GM21526 (cell line): ENCODE results near the gene FMO1.
"Not testable (repeated sequence)": the region's sequence is repeated elsewhere in the genome, so short reads cannot be mapped to it uniquely, and the experiment has no call there.

ENCODE experiments used
- ATAC-seq: cut with Tn5 transposase; IDR thresholded peaks from one replicate; pipeline ENCODE4 v1.9.1; 2021; ENCODE audit warnings: moderate library complexity; ENCODE audit not compliant: unreplicated experiment, low FRiP score

The FMO1 gene

DNA sequence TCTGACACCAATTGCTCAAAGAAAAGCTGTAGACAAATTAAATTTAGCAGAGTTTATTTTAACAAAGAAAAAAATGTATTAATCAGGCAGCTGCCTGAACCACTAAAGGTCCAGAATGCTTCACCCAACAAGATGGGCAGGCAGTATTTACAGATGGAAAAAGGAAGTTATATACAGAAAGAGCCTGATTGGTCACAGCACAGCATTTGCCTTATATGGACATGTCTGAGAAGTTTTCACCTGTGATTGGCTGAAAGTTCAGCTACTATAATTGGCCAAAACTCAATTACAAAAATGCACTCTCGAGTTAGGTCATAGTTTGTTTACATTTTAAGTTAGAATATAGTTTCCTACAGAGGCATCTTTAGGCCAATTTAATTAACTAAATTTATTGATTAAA is 15.1 kb upstream of the FMO1 start:
- ATAC-seq = no peak

DNA sequence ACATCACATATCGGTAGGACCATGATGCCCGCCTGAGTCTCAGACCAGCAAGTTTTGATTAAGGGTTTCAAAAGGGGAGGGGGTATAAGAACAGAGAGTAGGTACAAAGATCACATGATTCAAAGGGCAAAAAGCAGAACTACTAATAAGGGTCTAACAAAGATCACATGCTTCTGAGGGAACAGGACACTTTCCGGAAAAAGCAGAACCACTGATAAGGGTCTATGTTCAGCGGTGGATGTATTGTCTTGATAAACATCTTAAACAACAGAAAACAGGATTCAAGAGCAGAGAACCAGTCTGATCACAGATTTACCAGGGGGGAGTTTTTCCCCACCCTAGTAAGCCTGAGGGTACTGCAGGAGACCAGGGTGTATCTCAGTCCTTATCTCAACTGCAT is 12.1 kb upstream of the FMO1 start:
- ATAC-seq = not testable (repeated sequence)

DNA sequence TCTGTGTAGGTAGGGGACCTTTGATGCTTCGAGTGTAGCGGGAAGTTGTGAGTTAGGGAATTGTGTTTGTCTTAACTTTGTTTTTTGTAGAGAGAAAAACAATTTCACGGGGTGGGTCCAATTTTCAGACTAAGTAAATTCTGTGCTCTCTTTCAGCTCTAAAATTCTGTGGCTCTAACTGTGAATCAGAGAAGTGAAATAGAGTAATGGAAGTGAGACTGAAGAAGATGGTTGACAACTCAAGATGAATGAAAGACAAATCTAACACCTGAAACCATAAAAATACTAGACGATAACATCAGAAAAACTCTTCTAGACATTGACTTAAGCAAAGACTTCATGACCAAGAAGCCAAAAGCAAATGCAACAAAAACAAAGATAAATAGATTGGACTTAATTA is 4.4 kb upstream of the FMO1 start:
- ATAC-seq = no peak

DNA sequence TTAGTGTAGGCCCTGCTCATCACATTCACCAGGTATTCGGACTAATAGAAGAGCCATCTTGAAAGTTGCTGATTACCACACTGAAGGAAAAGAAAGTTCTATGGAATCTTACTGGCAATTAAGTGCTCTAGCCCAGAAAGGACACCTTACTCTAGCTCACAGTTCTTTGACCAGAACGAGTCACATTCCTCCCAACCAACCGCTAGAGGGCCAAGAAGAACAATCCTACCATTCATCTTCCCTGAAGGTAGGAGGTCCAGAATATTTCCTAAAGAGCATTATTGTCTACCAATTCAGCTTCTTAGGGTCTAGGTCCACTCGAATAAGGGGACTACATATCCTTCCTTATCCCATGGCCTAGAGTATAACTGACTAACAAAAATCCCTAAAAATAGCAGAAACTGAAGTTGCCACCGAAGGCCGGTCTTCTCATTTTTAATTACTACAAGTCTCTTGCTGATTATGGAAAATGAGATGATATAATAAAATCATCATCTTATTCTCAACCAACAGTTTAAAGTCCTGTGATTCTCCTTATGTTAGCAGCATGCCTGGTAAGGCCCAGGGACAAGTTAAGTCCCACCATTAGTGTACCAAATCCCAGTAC is 2.7 kb upstream of the FMO1 start:
- peak; percentile 93 for ATAC-seq

DNA sequence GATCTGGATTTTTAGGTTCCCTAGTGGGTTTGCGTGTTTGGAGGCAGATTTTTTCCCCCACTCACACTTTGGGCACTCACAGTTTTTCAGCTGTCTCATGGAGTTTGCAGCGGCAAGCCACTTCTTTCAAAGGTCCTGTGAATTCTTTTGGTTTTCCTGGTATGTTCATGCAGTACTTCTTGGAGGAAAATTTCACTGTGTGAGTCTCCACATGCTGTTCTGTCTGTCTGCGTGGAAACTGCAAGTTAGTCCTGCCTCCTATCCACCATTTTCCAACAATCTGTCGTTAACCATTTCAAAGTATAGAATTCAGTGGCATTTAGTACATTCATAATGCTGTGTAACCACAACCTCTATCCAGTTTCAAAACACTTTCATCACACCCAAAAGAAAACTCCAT is 793 bp upstream of the FMO1 start:
- ATAC-seq = no peak

DNA sequence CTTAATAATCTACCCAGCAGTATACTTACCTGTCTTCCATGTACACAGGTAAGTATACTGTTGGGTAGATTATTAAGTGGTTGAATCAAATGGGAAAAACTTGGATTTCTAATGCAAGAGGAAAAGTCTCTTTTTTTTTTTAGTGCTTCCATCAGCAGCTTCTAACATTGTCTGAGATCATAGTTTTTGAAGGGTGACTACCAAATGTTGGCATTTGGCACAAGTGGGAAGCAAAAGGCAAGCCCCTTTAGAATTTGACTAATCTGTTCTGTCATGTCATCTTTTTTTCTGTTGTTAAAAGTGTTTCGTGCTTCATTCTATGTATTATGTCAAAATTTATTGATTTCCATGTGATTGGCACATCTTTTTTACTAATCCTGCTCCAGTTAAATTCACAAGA is 547 bp downstream of the FMO1 start:
- ATAC-seq = no peak

DNA sequence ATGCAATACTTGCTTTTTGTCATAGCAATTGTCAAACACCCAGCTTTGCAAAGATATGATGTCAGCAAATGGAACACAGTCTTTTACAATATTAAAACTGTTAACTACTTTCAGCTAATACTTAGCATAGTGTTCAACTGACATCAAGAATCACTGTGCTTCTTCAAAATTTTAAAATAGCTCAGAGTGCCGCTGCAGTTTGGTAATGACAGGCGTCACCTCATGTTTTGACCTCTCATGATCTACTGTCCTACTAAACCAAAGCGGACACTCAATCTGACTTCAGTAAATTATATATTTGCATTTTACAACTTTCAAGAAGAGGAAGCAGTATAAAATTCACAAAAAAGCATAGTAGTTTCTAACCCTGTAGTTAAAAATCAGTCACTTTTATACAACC is 2.0 kb downstream of the FMO1 start:
- no peak for ATAC-seq

DNA sequence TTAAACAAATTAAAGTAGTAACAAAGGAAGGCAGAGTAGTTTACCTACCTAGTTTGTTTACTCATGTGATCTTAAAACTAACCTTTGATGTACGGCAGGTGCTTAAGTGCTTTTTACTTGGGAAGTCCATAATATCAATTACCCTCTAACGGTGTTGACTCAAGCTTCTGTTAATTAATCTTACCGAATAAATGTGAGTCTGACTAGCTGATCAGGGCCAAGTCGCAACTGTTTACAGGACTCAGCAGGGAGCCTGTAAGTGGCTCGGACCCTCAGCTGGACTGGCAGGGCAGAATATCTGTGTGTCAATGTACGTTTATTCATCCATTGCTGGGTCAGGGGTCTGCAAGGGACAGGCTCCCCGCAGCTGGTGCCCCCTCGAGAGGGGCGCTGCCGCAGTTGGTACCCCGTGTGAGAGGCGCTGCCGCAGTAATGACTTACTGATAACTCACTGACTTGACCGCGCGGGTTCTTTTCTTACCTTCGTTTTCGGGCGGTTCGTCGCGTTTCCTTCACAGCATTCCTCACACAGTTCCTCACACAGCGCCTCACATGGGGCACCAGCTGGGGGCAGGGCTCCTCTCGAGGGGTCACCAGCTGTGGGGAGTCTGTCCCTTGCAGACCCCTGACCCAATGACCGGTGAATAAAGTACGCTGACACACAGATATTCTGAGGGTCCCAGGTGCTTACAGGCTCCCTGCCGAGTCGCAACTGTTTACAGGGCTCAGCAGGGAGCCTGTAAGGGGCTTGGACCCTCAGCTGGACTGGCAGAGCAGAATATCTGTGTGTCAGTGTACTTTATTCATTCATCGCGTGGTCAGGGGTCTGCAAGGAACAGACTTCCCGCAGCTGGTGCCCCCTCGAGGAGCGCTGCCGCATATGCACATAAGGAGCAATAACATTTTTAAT is 3.0 kb downstream of the FMO1 start:
- ATAC-seq = no peak

DNA sequence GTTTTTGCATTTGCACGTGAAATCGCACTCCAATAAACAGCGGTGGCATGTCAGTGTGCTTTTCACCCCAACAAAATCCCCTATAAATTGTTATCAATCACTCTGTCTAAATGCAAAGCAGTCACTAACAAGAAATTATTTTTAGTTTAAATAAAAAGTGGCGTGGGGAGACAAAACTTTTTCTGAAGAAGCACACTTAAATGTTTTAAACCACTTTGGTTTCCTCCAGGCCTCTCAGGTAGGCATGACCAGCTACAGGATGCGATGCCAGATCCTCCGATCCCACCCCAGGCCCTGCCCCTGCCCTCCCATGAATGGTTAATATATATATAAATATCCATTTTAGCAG is 3.6 kb downstream of the FMO1 start:
- ATAC-seq = no peak

DNA sequence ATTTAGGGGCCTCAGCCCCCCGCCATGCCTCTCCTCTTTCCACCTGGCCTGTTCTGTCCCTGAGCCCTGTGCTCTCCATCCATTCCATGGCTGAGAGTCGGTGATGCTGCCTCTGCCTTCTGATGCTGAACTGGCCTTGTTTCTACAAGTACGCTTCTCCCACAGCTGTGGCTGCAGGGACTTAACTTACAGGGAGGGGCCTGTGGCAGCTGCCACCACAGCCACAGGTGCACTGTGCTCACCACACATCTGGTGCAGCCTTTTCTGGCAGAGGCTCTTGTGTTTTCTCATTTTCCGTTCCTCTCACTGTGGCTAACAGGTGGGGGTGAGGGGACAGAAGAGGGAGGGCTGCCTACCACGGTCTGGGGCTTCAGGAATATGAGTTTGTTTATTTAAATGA is 4.2 kb downstream of the FMO1 start:
- ATAC-seq = peak; percentile 91

DNA sequence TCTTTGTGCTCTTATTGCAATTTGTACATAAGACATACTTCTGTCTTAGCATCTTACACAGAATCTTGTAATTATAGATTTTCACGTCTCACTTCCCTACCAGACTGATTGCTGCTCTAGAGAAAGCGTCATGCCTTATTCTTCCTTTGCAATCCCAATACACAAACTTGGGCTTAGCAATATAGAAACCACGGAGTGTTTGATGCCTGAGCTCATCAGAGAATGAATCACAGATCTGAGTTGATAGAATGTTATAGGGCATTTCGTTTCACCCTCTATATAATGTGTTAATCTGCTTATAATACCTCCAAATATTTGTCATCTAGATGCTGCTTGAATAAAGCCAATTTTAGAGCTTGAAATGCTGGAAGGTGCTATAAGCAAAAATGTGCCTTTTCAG is 6.6 kb downstream of the FMO1 start:
- no peak for ATAC-seq

DNA sequence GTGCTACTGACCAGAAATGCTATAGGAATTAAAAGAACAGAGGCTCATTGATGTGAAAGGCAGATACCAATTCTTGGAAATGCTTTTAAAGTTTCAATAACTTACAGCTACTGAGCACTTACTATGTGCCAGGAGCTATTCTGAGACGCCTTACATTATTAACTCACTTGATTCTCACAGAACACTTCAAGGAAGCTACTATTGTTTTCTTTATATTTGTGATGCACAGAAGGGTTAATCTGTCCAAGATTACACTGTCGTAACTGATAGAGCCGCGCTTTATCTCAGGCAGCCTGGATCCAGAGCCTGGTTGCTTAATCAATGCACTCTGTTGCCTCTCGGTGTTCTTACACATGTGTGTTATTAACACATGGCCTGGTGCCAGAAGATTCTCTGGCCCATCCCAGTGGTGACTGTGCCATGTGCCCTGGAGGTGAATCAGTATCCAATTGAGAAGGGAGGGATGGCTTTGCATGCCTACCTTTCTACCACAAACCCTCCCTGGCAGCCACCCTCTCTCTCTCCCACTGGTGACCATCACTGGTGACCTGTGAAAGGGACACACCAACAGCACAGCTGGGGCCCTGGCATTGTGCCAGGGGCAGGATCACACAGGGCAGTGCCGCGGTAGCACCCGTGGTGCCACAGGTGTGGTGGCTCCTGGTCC is 8.8 kb downstream of the FMO1 start:
- no peak for ATAC-seq

DNA sequence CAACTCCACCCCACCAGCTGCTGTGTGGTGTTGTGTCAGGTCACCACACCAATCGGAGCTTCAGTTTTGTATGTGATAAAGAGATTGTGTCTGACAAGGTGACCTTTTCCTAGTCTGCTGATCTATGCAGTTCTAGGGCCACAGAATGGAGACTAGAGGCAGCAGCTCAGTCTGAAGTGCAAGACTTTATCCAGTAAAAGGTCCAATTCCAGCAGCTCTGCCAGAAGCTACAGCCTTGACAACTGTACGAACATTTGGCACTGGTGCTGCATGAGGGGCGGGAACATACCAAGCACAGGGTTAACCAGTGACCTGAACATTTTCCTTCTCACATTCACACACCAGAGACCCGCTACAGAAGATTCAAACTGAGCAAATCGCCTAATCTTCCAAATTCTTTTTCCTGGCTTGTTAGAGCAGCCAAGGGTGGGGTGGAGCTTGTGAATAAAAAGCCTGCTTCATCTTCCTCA is 9.3 kb downstream of the FMO1 start:
- no peak for ATAC-seq

DNA sequence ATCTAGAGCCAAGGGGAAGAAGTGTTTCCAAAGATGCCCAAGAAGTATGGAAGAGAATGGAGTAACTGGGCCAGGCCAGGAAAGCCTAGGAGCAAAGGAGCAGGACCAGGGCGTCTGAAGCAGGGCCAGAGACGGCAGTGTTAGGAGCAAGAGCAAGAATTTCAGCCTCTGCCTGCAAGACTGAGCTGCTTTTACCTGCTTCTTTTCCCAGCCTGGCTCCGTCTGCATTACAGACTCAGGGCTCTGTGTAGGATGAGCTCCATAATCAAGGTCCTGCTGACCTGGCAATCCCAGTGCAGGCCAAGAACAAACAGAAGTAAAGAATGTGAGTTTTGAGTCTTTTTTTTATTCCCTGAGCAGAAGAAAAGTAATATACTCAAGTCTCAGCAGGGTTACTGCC is 10.1 kb downstream of the FMO1 start:
- no peak for ATAC-seq

DNA sequence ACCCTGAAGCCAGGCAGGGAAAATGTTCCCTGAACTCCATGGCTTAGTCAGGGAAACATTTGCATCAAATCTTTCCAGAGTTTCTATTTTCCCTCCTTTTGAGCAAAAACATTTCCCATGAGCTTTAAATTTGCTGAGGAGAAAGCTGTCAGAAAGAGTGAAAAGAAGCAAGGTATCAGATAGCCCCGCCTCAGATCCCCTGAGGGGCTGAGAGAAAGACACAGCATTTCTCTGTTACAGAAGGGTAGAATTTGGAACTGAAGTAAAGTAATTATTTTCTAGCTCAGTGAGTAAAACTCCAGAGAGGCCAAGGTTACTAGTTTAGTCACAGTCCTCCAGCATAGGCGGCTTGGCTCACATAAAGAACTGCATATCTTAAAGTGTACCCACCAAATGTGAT is 10.6 kb downstream of the FMO1 start:
- no peak for ATAC-seq

DNA sequence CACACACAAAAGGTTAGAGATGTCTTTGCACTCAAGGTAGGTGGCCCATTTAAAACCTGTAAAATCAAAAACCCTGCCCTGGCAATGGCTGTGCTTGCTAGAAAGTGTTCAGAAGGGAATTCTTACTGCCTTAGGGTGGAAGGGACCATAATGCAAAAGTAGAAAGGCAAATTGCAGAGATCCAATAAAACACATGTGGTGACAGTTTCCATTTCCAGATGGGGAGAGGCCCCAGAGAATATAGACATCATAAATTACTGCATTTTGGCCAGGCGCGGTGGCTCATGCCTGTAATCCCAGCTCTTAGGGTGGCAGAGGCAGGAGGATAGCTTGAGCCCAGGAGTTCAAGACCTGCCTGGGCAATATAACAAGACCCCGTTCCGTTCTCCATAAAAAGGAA is 13.0 kb downstream of the FMO1 start:
- no peak for ATAC-seq

DNA sequence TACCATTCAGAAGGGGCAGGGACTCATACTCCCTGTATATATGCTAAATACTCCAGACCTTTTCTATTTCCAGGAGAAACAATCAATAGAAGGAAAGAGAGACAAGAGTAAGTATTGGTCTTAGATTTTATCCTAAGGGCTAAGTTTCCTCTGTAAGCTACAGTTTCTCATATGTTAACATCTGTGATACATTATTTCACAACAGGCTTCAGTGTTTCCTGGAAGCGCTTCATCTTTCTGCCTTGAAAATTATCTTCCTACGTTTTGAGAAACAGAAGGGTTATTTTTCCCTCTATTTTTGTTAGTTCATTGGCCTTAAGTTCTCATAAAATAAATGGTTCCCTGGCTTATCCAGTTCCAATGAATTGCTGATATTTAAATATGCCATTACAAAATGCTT is 15.6 kb downstream of the FMO1 start:
- ATAC-seq = no peak

DNA sequence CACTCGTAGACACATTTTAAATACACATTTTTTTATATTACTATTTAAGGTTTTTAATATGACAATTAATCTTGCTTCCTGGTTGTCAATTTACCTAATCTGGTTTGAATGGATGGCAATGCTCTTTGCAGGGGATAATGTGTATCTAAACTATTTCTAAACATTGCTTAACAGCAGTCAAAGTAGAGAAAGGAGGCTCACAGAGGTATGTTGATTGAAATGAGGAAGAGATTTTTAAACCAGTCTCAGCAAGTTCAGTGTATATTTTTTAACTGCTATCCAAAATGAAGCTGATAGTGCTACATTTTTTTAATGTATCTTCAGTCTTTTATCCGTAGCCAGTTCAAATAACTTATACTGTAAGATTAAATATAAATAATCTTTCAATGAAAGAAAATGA is 17.4 kb downstream of the FMO1 start:
- no peak for ATAC-seq

DNA sequence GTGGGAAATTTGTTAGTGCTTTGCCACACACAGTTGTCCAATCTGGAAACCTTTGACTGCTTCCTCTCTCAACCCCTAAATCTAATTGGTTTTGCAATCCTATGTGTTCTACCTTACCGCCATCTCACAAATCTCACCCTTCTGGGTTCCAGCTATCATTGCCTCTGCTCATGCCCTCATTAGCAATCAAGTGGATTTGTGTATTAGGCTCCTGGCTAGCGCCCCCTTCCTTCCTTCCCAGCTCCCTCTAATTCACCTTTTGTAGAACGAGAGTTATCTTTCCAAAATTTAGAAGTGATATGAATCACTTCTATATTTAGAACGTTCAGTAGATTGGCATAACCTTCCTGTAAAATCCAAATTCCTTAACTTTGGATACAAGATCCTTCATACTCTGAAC is 18.6 kb downstream of the FMO1 start:
- no peak for ATAC-seq

DNA sequence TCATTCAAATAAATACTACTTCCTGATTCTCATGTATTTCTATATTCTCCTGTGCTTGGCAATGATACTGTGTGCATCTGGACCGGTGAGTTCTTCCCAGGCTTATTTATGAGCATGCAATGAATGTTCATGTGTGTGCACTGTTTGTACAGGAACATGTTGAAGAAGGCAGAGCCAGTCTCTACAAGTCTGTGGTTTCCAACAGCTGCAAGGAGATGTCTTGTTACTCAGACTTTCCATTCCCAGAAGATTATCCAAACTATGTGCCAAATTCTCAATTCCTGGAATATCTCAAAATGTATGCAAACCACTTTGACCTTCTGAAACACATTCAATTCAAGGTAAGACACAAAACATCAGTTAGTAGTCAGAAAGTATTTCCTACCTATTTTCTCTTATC is 19.1 kb downstream of the FMO1 start:
- no peak for ATAC-seq

DNA sequence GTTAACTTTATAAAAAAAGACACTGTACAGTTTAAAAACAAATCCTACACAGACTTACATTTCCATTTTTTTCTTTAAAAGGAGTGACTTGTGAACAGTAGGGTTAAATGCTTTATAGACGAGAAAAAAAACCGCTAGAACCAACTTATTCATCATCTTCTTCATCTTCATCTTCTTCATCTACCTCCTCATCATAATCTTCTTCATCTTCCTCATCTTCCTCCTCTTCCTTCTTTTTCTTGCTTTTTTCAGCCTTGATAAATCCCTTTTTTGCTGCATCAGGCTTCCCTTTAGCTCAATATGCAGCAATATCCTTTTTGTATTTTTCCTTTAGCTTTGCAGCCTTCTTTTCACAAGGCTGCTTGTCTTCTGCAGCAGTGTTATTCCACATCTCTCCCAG is 22.5 kb downstream of the FMO1 start:
- no peak for ATAC-seq

DNA sequence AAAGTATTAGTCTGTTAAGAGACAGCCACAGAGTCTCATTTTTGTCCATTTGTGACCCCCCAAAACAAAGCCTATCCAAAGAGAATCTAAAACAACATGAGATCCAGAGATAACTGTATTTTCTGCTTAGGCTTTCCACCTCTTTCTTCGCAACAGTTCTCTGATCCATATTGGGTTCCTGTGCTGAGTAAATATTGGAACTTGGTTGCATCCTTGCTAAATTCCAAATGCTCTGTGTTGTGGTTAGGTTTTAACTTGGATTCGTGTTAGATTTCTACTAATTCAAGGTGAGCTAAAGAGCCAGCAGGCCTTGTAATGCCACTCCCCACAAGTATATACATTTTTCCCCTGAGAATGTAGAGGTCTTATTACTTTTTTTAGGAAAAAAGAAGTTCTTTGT is 29.2 kb downstream of the FMO1 start:
- no peak for ATAC-seq
